GM12891 (cell line): ENCODE data around the gene NAALADL2.

Experiments
- DNase-seq: peaks from one replicate; pipeline ENCODE4 v3.0.0; 2011; ENCODE audit warnings: low spot score; ENCODE audit not compliant: insufficient read length
- FAIRE-seq: peaks from 2 replicates; lab custom pipeline; 2011; peaks lifted over from hg19 to GRCh38; lab: Jason Lieb, UNC
- PAX5 ChIP-seq: IDR thresholded peaks from 2 replicates; pipeline ENCODE4 v1.6.1; 2011; ENCODE audit warnings: low read length, moderate library complexity, mild to moderate bottlenecking; ENCODE audit not compliant: insufficient read depth, severe bottlenecking
- POLR2A ChIP-seq: IDR thresholded peaks from 2 replicates; pipeline ENCODE4 v1.6.1; 2011; ENCODE audit warnings: low read depth, low read length, control low read depth
- POLR2AphosphoS5 ChIP-seq: IDR thresholded peaks from 2 replicates; pipeline ENCODE4 v1.6.1; 2011; ENCODE audit warnings: low read depth, low read length, control low read depth
- POU2F2 ChIP-seq: IDR thresholded peaks from 2 replicates; pipeline ENCODE4 v1.6.1; 2011; ENCODE audit warnings: low read depth, mild to moderate bottlenecking, control low read depth, low read length, moderate library complexity
- SPI1 ChIP-seq: IDR thresholded peaks from 2 replicates; pipeline ENCODE4 v1.6.1; 2011; ENCODE audit warnings: low read depth, low read length, control low read depth
- TAF1 ChIP-seq: IDR thresholded peaks from 2 replicates; pipeline ENCODE4 v1.6.1; 2011; ENCODE audit warnings: low read depth, low read length, control low read depth

Gene NAALADL2

GRCh38 chr3:174938102-174938501, 79.0 kb downstream of the NAALADL2 start:
- DNase-seq (no peak), FAIRE-seq (no peak)
- TF ChIP-seq POLR2AphosphoS5 (no peak), SPI1 (no peak), TAF1 (no peak), POU2F2 (no peak), POLR2A (no peak), PAX5 (no peak)

DNA sequence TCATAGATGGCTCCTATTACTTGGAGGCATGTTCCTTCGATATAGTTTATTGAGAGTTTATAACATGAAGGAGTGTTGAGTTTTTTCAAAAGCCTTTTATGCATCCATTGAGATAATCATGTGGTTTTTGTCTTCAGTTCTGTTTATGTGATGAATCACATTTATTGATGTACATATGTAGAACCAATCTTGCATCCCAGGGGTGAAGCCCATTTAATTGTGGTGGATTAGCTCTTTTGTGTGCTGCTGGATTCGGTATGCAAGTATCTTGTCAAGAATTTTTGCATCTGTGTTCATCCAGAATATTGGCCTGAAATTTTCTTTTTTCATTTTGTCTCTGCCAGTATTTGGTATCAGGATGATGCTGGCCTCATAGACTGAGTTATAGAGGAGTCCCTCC, 81.0 kb downstream of the NAALADL2 start:
- DNase-seq (no peak), FAIRE-seq (no peak)
- no peak for TF ChIP-seq POLR2AphosphoS5
- no peak for TF ChIP-seq TAF1
- no peak for TF ChIP-seq PAX5
- no peak for TF ChIP-seq SPI1
- TF ChIP-seq POU2F2 = no peak
- TF ChIP-seq POLR2A = no peak

DNA sequence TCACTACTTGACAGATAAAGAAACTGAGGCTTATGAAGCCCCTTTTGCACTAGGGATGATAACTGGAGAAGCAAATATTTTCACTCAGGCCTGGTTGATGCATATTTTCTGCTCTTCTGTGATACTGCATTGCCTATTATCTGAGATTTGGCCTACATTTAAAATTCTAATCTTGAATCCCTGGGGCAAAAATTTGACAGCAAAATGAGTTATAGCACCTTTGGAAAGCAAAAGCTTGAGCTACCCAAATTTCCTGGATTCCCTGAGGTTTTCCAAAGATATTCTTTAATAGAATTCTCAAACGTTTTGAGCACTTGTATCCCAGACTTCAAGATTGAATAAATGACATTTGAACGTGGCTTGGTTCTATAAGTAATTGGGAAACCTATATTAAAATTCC, 86.1 kb downstream of the NAALADL2 start:
- FAIRE-seq = no peak
- DNase-seq = no peak
- TF ChIP-seq TAF1 (no peak), POLR2A (no peak), POU2F2 (no peak), PAX5 (no peak), SPI1 (no peak), POLR2AphosphoS5 (no peak)

- no peak for DNase-seq
- TF ChIP-seq POLR2A (no peak), PAX5 (no peak), SPI1 (no peak), POLR2AphosphoS5 (no peak), POU2F2 (no peak), TAF1 (no peak)
- no peak for FAIRE-seq
Measured at GRCh38 chr3:174945951-174946350, 86.8 kb downstream of the NAALADL2 start.

DNA sequence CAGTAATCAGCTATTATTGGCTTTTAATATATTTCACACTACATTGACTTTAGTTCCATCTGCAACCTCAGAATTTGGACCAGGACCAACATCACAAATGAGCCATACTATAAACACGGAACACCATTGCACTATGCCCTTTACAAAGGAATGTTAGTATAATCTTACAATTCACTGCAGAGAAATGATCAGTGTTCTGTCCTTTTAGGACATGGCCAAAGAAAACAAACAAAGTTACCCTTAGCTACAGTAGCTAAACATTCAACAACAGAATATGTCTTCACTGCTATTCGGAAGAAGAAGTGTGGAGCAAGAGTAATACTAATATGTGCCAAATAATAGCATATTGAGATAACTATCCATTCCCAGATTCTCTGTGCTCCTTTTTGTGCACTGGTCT, 90.4 kb downstream of the NAALADL2 start:
- no peak for DNase-seq
- FAIRE-seq = no peak
- TF ChIP-seq TAF1 = no peak
- TF ChIP-seq SPI1 = no peak
- TF ChIP-seq POLR2AphosphoS5 = no peak
- no peak for TF ChIP-seq PAX5
- TF ChIP-seq POLR2A = no peak
- no peak for TF ChIP-seq POU2F2

- DNase-seq (no peak), FAIRE-seq (no peak)
- TF ChIP-seq POU2F2 (no peak), TAF1 (no peak), POLR2A (no peak), SPI1 (no peak), POLR2AphosphoS5 (no peak), PAX5 (no peak)
Measured at GRCh38 chr3:174951034-174951433, 91.9 kb downstream of the NAALADL2 start.

DNA sequence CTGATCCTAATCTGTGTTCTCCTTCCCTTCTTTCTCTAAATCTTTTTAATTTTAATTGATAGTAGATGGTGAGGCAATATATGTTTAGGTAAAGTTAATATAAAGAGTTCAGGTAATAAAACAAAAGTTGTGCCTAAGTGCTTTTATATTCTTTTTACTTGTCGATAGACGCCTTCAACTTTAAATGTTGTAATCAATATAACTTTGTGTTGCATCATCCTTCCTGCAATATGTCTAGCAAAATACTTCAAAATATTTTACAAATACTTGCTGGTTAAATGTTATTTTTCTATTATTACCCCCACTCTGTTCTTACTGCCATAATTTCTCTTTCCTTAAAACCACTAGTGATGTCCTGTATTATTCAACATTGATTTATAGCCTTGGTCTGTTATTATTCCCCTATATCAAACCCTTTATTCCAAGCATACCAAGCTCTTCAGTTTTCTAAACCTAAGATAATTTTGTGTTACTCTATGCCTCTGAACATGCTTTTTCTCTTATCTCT, 92.4 kb downstream of the NAALADL2 start:
- DNase-seq = no peak
- TF ChIP-seq POLR2A (no peak), TAF1 (no peak), POU2F2 (no peak), SPI1 (no peak)
- no peak for FAIRE-seq

DNA sequence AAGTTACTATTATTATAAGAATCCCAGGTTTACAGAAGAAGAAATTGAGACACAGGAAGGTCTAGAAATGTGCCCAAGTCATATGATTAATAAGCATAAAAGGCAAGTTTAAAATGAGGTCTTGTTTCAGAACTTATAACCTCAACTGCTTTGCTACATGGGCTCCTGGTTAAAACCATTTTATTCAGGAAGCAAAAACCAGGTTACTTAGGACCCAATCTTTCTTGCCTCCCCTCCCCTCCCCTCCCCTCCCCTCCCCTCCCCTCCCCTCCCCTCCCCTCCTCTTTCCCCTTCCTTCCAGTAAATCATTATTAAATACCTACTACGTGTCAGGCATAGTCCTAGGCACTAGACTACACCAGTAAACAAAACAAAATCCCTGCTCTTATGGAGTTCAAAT, 93.9 kb downstream of the NAALADL2 start:
- TF ChIP-seq POLR2AphosphoS5 = no peak
- TF ChIP-seq TAF1 = no peak
- no peak for TF ChIP-seq POU2F2
- TF ChIP-seq POLR2A = no peak
- no peak for TF ChIP-seq SPI1
- TF ChIP-seq PAX5 = no peak
- no peak for DNase-seq
- no peak for FAIRE-seq

DNA sequence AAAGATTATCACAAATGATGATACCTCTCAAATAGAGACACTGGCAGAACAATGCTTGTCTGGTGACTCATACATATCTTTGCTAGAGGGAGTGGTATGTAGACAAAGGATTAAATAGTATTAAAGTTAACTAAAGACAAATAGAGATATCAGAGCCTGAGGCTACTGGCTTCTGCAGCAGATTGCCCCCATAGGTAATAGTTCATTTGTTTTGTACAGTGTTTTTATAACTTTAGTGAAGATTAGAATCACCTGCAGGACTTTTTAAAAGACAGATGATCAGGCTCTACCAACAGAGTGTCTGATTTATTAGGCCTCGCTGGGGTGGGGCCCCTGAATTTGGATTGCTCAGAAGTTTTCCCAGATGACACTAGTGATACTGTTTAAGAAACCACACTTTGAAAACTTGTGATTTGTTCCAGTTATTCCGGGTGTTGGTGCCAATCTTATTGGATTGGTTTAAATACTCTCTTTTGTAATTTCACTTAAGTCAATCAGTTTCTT, 96.4 kb downstream of the NAALADL2 start:
- FAIRE-seq (no peak), DNase-seq (no peak)
- TF ChIP-seq PAX5 = no peak
- no peak for TF ChIP-seq SPI1
- TF ChIP-seq POLR2A = no peak
- TF ChIP-seq POLR2AphosphoS5 = no peak
- no peak for TF ChIP-seq TAF1
- TF ChIP-seq POU2F2 = no peak

GRCh38 chr3:174957081-174957480, 97.9 kb downstream of the NAALADL2 start:
- FAIRE-seq (no peak), DNase-seq (no peak)
- no peak for TF ChIP-seq POLR2A

DNA sequence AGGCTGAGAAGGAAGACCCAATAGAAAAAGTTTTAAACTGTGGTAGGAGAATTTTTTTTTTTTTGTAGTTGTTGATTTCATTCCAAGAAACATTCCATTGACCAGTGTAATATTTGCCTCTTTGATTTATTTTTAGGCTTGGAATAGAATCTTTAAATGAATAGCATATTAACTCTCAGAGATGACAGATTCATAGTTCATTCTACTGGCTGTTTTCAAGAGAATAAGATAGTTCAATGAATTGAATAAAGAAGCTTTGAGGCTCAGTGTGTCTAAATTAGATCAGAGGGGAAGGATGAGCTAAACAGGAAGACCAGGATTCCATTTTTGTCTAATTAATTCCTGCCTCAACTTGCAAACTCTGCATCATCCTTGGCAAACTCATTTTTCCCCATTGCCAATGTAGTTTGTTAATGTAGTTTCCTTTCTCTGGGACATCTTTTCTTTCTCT, 98.4 kb downstream of the NAALADL2 start:
- DNase-seq = no peak
- no peak for TF ChIP-seq POU2F2
- no peak for TF ChIP-seq SPI1
- no peak for TF ChIP-seq POLR2A
- TF ChIP-seq TAF1 = no peak
- no peak for TF ChIP-seq PAX5
- TF ChIP-seq POLR2AphosphoS5 = no peak
- FAIRE-seq = no peak
